GM12875 (cell line): ENCODE data around the gene CTNNA3.

Experiments used
- H3K4me3 ChIP-seq: one replicate; pipeline ENCODE4 v1.5.1; 2011; ENCODE audit warnings: low read depth, low read length, control low read depth
- CTCF ChIP-seq: IDR thresholded peaks from 2 replicates; pipeline ENCODE4 v1.5.1; 2011; ENCODE audit warnings: low read depth, mild to moderate bottlenecking, control low read depth, inconsistent platforms, low read length, moderate library complexity, borderline replicate concordance; ENCODE audit not compliant: insufficient read depth

Gene CTNNA3

DNA sequence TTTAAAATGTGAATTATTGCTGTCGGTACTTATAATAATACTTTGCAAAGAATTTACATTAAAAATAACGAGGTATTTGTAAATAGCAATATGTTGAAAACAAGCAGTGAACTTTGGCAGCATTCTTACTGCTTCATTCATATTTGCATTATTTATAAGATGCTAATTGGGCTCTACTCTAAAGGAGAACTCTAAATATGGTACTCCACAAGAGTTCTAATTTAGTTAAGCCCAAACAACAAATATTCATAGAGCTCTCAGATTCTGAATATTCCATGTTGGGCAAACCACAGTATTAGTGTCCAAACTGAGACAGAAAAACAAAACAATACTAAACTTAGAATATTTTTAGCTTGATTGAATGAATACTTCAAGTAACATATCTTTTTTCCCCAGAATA is 1674.6 kb downstream of the CTNNA3 start:
- H3K4me3 ChIP-seq, result no peak overlapping the region
- no peak for TF ChIP-seq CTCF

DNA sequence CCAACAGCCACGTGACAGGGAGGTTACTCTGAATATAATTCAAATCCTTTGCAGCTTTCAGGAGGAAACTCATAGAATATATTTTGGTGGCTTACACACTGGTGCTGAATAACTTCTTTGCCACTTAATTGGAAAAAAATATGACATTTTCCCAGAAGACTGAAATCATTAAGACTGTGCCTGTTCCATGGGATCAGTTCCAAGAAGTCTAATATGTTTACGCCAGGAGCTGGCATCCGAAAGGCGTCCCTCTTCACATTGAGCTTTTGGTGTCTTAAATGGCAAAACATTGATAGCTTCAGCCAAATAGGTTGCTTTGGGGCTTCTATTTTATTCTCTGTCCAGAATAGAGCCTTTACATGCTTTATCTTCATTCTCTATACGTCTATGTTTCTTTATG is 1687.8 kb downstream of the CTNNA3 start:
- TF ChIP-seq CTCF, result no peak
- no peak overlapping the region for H3K4me3 ChIP-seq

GRCh38 chr10:66006411-66006810 is 1689.6 kb downstream of the CTNNA3 start:
- no peak overlapping the region for H3K4me3 ChIP-seq
- no peak for TF ChIP-seq CTCF

DNA sequence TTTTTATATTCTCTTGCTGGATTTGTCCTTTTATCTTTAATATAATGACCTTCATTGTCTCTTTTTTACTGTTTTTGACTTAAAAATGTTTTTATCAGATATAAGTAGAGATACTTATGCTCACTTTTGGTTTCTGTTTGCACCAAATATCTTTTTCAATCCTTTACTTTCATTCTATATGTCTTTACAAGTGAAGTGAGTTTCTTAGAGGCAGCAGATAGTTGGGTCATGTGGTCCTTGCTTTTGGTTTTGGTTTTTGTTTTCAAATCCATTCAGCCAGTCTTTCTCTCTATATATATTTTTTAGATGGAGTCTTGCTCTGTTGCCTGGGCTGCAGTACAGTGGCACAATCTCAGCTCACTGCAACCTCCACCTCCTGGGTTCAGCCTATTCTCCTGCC is 1702.5 kb downstream of the CTNNA3 start:
- no peak overlapping the region for H3K4me3 ChIP-seq
- TF ChIP-seq CTCF, result no peak

DNA sequence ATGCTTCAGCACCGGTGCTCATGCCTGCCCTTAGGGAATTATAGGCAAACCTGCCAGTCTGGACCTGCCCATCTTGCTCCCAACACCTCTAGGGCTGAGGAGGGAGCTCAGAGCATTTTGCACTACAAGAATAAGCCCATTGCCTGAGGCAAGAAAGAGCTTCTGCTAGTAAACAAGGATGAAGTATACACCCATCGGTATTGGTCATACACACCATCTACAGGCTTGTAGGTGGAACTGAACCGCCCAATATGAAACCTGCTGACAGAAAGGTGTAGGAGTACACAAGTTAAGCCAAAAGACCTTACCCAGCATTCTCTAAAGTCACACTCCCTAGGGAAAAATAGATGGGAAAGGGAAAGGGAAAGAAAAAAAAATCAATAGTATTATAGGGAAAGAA is 1727.1 kb downstream of the CTNNA3 start:
- no peak overlapping the region for H3K4me3 ChIP-seq
- no peak for TF ChIP-seq CTCF

GRCh38 chr10:65968437-65968836 is 1727.6 kb downstream of the CTNNA3 start:
- no peak overlapping the region for H3K4me3 ChIP-seq
- no peak for TF ChIP-seq CTCF

- no peak overlapping the region for H3K4me3 ChIP-seq
- no peak for TF ChIP-seq CTCF
Observed at GRCh38 chr10:65964205-65964604, 1731.8 kb downstream of the CTNNA3 start.
